SKM-1 (cell line): ENCODE results near the gene A4GNT.
"Not testable (repeated sequence)": the region's sequence is repeated elsewhere in the genome, so short reads cannot be mapped to it uniquely, and the experiment has no call there.

ENCODE experiments used
- DNase-seq: peaks from one replicate; lab custom pipeline; 2025; ENCODE audit not compliant: unreplicated experiment; lab: John Stamatoyannopoulos, UW

A4GNT gene

DNA sequence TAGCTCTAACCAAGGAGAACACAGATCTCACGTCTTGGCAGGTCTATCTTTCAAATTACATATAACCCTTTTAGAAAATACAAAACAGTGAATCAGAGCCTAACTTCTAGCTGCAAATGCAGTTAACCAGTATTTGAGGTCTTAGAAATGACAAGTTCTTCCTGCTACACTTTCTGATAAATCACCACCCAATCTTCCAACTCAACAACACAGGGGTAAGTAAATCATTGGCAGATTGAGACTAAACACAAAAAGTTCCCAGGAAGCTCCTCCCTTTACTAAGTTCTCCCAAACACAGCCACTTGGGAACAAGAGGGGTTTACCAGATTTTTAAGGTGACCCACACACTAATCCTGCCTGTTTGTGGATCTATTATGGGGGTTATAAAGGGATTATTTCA, at the start of gene A4GNT:
TSS of gene A4GNT (minus strand) at position 152 of the 400 bp plus-strand sequence. CDS start 1,134 bp downstream, outside the sequence.
- no peak for DNase-seq

DNA sequence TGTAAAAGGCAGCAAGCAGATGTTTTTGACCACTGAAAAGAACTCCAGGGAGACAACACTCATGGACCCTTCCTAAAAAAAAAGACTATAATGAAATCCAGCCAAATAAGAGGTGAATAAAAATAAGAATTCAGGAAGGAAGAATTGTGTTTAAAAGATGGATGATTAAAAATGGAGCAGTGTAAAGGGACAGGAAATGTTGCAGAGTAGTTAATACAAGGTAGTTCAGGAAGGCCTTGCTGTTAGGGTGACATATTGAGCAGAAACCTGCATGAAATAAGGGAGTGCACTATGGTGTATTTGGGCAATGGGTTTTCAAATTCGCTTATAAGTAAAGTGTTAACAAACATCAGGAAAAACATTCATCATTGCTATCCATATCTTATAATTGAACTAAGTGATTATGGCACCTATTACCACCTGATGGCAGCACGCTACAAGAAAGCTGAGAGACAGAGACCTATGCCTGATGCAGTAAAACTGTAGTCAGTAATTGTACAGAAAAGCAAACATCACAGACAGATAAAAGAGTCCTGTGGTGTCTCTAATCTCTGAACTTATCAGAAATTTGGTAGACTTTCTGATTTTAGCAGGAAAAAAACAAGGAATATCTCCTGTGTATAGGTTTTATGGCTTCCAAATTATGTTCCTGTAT, 48.3 kb upstream of the A4GNT start:
- DNase-seq: peak; percentile 23

DNA sequence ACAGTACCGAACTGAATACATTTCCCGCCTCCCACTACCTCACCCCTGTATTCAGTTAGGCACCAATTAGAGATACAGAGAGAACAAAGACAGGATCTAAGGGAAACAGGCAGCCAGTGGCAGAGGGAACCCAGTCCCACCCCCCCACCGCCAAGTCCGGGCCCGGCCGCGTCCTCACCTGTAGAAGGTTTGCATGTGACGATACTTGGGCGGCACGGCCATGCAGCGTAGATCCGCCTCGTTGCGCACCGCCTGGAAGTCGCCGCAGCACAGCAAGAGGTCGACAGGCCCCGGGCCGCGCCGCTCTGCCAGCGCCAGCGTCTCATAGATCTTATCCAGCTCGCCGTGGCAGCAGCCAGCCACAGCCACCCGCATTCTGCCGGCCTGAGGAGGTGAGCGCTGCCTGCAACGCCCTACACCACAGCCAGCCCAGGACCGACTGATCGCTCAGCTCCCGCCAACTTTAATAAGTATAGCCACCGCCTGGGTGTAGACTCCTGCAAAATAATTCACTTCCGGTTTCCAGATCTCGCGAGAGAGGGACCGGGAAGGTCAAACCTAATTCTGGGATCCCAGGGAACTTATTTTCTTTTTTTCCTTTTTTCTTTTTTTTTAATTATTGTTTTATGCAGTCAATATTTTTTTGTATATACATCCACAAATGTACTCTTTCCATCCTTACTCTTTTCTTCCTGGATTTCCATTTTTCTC, 42.4 kb upstream of the A4GNT start, which contains the start of gene DBR1:
TSS of gene DBR1 (minus strand) at position 501 of the 711 bp plus-strand sequence. CDS start at position 375, 126 bp downstream.
- DNase-seq: peak; percentile 69

GRCh38 chr3:138173769-138174420, 41.7 kb upstream of the A4GNT start:
- DNase-seq: no peak

DNA sequence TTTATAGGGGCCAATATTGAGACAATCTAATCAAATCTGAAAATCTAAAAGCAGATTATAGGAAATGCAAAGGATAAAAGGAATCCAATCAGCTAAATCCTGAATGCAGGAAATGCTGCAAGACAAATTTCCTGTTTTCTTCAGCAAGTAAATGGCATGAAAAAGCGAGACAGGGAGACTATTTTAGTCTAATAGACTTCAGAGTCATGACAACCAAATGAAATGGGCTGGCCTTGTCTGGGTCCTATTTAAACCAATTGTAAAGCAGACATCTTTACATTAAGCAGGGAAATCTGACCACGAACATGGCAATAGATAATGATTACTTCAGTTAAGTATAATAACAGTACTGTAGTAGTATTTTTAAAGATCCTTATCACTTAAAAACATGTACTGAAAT, 40.4 kb upstream of the A4GNT start:
- DNase-seq: no peak

GRCh38 chr3:138165061-138165460, 32.9 kb upstream of the A4GNT start:
- no peak for DNase-seq

- DNase-seq: no peak
Observed at GRCh38 chr3:138157743-138158142, 25.6 kb upstream of the A4GNT start.

DNA sequence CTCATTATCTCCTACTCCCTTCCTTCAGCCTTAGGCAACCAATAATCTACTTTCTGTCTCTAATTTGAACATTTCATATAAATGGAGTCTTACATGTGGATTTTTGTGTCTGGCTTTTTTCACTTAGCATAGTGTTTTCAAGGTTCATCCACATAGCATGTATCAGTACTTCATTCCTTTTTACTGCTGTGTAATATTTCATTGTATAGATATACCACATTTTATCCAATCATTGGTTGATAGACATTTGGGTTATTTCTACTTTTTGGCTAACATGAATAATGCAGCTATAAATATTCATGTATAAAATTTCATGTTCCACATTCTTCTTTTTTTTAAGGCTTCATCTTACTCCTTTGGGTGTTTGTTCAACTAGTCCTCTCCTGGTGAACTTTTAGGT, 22.3 kb upstream of the A4GNT start:
- no peak for DNase-seq

DNA sequence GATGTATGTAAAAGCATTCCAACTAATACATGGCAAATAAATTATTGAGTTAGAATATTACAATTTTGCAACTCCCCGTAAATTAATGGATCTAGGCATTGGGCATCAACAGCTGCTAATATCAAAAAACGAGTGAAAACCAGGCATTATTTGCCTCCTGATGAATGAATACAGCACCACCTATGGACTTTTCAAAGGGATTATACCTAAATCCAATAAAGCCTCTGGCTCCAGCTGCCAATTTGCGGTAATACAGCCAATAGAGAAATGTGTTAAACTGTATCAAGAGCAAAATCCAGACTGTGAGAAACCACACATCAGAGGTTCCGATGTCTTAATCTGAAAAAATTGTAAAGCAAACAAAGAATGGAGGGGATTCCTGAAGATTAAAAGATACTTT, 16.3 kb upstream of the A4GNT start:
- no peak for DNase-seq

- DNase-seq: not testable (repeated sequence)
Observed at GRCh38 chr3:138142181-138142580, 10.0 kb upstream of the A4GNT start.

DNA sequence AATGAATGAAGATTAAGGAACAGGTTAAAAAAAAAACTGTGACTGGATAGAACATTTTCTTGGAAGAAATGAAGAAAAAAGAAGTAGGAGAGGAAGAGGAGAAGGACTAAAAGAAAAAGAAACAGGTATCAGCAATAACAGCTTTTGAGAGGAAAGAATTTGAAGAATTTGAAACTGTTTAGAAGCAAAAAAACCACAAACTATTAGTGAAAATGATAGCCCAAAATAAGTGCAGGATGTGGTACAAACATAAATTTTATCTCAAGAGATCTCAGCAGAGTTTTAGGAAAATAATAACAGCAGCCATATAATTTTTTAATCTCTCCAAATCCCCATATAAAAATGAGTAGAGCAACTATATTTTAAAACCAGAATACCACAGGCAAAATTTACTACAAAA, 8.8 kb upstream of the A4GNT start:
- no peak for DNase-seq

DNA sequence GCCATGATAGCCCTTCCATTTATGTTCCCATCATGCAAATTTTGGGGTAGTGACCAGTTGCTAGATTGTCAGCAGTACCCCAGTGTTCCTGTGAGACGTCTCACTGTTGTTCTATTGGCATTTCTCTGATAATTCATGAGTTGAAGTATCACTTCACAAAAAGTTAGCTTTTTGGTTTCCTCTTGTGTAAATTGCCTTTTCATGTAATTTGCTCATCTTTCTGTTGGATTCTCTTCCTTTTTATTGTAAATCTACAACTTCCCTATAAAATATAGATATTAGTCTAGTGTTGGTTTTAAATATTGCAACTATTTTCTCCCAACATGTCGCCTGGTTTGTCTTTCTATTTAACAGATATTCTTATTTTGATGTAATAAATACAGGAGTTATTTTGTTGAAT, 7.5 kb upstream of the A4GNT start:
- no peak for DNase-seq

GRCh38 chr3:138137861-138138260, 5.7 kb upstream of the A4GNT start:
- peak; percentile 82 for DNase-seq

DNA sequence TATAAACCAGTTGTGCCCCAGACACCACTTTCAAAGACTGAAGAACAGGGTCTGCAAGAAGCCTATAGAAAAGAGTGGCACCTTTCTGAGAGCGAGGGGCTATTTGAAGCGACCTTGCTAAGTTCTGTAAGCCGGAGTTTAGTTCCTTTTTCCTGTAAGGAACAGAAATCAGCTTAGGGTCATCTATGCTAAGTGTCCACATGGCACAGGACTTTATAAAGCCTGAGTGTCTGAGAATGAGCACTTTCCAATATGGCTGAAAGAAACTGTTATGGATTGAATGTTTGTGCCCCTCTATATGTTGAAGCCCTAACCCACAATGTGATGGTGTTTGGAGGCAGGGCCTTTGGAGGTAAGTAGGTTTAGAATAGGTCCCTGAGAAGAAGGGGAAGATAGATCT, 4.0 kb upstream of the A4GNT start:
- peak; percentile 41 for DNase-seq

DNA sequence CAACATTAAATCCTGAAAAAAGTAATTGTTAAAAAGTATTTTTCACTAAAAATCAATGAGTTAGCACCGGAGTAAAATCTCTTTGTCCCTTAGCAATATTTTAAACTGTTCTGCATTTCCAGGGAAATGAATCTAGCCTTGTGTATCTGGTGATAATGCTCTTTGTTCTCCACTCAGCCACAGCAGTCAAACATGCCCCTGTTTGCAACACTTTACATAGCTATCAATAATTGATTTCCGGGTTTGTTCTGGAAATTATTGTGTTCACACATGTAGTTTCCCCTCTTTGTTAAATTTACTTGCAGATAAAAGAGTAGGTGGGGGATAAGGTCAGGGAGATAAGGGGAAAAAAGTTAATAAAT, 3.6 kb upstream of the A4GNT start:
- DNase-seq: no peak

- peak; percentile 60 for DNase-seq
Observed at GRCh38 chr3:138135146-138135832, 3.1 kb upstream of the A4GNT start.

DNA sequence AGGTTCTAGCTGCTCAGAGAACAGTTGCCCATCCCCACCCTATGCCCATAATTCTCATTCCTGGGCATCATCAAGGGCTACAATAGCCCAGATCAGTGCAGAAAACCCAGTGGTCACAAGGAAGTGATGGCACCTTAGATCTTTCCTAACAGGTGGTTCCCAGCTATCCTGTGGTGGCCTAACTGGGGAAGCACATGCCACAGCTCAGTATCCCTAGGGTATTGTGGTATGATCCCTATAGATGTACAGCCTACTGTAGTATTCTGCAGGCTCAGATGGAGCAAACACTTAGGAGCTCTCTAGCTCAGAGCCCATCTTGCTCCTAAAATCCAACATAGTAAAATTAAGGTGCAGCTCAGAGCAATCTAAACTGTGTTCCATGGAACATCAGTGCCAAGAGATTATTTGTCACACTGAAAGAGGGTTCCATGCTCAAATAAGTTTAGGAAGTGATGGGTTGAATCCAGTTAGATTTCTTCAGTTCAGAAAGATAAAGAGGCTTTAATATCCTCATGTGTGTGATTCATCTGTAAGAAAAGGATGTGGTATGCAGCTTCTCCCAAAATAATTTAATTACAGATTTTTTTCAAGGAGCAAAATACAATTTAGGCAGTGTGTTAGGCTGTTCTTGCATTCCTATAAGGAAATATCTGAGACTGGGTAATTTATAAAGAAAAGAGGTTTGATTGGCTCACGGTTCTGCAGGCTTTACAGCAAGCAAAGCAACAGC, 4.4 kb downstream of the A4GNT start:
- no peak for DNase-seq

DNA sequence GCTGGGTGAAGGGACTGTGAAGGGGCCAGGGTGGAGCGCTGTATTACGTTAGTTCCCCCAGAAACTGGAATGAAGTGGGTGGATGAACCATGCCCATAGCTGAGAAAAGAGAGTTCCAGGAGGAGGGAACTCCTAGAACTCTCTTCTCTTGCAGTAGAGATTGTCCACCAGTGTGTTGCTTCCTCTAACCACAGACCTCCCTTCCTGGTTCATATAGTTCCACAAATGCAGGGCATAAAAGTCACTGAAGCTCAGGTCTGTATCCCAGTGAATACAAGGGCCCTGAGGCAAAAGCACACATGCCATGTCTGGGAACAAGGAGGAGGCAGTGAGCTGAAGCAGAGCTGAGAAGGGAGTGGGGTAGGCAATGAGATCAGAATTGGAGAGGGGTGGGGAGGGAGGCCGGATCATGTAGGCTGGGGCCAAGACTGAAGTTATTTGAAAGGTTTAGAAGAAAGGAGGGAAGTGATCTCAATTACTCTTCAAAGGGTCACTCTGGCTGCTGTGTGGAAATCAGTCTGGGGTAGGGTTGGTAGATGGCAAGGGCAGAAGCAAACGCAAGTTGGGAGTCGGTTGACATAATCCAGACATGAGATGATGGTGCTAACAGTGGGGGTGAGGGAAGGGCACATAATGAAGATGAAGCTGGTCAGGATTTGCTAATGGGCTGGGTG, 6.5 kb downstream of the A4GNT start:
- DNase-seq: peak; percentile 69

- DNase-seq: no peak
Observed at GRCh38 chr3:138124706-138125355, 7.4 kb downstream of the A4GNT start.

GRCh38 chr3:138124188-138124587, 8.0 kb downstream of the A4GNT start:
- DNase-seq: no peak
